Loucy (cell line): ENCODE results near the gene SURF6.

Experiments
- H2AFZ ChIP-seq: fragments of 200-600 bp; sonication (generic); 2 replicates; pipeline ENCODE4 v1.6.0; 2016; ENCODE audit warnings: antibody characterized with exemption, mild to moderate bottlenecking, low read length, moderate library complexity
- H3F3A ChIP-seq: fragments of 200-600 bp; 2 replicates; pipeline ENCODE4 v1.6.0; 2016; ENCODE audit warnings: antibody characterized with exemption, low read depth, mild to moderate bottlenecking
- H3K27me3 ChIP-seq: fragments of 200-600 bp; sonication (generic); 2 replicates; pipeline ENCODE4 v1.6.1; 2014; ENCODE audit warnings: low read length, mild to moderate bottlenecking; ENCODE audit not compliant: insufficient read depth, poor library complexity, severe bottlenecking
- H3K36me3 ChIP-seq: fragments of 200-600 bp; sonication (generic); 2 replicates; pipeline ENCODE4 v1.6.1; 2016; ENCODE audit warnings: low read length; ENCODE audit not compliant: insufficient read depth
- H3K4me1 ChIP-seq: fragments of 200-600 bp; sonication (generic); 2 replicates; pipeline ENCODE4 v1.5.1; 2014; ENCODE audit warnings: low read length, mild to moderate bottlenecking; ENCODE audit not compliant: insufficient read depth, poor library complexity, severe bottlenecking
- H3K4me2 ChIP-seq: fragments of 200-600 bp; sonication (generic); 2 replicates; pipeline ENCODE4 v1.6.0; 2014; ENCODE audit warnings: antibody characterized with exemption, low read length, low read depth, mild to moderate bottlenecking; ENCODE audit not compliant: poor library complexity, severe bottlenecking
- H3K4me3 ChIP-seq: fragments of 200-600 bp; sonication (generic); 2 replicates; pipeline ENCODE4 v1.5.1; 2014; ENCODE audit warnings: low read length, mild to moderate bottlenecking, mixed read lengths; ENCODE audit not compliant: poor library complexity, severe bottlenecking
- H3K79me2 ChIP-seq: fragments of 200-600 bp; sonication (generic); 2 replicates; pipeline ENCODE4 v1.6.1; 2014; ENCODE audit warnings: low read length; ENCODE audit not compliant: insufficient read depth
- H3K9ac ChIP-seq: fragments of 200-600 bp; sonication (generic); 2 replicates; pipeline ENCODE4 v1.6.0; 2014; ENCODE audit warnings: mild to moderate bottlenecking, low read depth, low read length, moderate library complexity; ENCODE audit not compliant: poor library complexity, severe bottlenecking
- H3K9me2 ChIP-seq: fragments of 200-600 bp; sonication (generic); replicated peaks from 2 replicates; pipeline ENCODE4 v1.6.1; 2016; ENCODE audit warnings: low read depth, low read length, mixed read lengths
- H3K9me3 ChIP-seq: fragments of 200-600 bp; sonication (generic); 2 replicates; pipeline ENCODE4 v1.6.1; 2014; ENCODE audit warnings: mild to moderate bottlenecking, antibody characterized with exemption, low read length, low read depth; ENCODE audit not compliant: insufficient read depth
- H4K20me1 ChIP-seq: fragments of 200-600 bp; sonication (generic); 2 replicates; pipeline ENCODE4 v1.6.0; 2014; ENCODE audit warnings: antibody characterized with exemption, low read length, mild to moderate bottlenecking; ENCODE audit not compliant: insufficient read depth, poor library complexity, severe bottlenecking
- CTCF ChIP-seq: fragments of 200-600 bp; sonication (generic); conservative IDR thresholded peaks from 2 replicates; pipeline ENCODE4 v1.5.1; 2014; ENCODE audit warnings: mild to moderate bottlenecking, antibody characterized with exemption, low read length
- EZH2phosphoT487 ChIP-seq: fragments of 200-600 bp; IDR thresholded peaks from 2 replicates; pipeline ENCODE4 v1.6.1; 2018; ENCODE audit warnings: antibody characterized with exemption, mild to moderate bottlenecking, moderate library complexity, borderline replicate concordance

SURF6 gene

GRCh38 chr9:133355881-133356357, 19.9 kb upstream of the SURF6 start:
- Histone ChIP-seq H3K36me3 (peaks cover 35% of the 10 kb centered on the region), H3K9ac (peak overlapping the region; percentile 80), H3K79me2 (peaks cover 59% of the 10 kb centered on the region), H3K9me3 (no peaks in the 10 kb centered on the region), H3K27me3 (no peaks in the 10 kb centered on the region), H3K4me2 (peak overlapping the region; percentile 95), H2AFZ (no peak overlapping the region), H3F3A (peaks cover 9% of the 10 kb centered on the region; the same call in 1 of the 2 replicates), H4K20me1 (peaks cover 35% of the 10 kb centered on the region), H3K9me2 (no peaks in the 10 kb centered on the region), H3K4me3 (peak overlapping the region; percentile 94), H3K4me1 (peaks cover 8% of the 10 kb centered on the region)
- TF ChIP-seq CTCF (peak; percentile 17; the same call in 1 of the 2 replicates), EZH2phosphoT487 (no peak)

- Histone ChIP-seq H3K9ac (peak overlapping the region; percentile 80), H3K9me3 (no peaks in the 10 kb centered on the region), H3K9me2 (no peaks in the 10 kb centered on the region), H3K27me3 (no peaks in the 10 kb centered on the region), H3K79me2 (peaks cover 65% of the 10 kb centered on the region), H3K4me1 (peaks cover 14% of the 10 kb centered on the region), H3K4me3 (peak overlapping the region; percentile 94), H2AFZ (no peak overlapping the region), H3F3A (peaks cover 11% of the 10 kb centered on the region; the same call in 1 of the 2 replicates), H3K36me3 (peaks cover 36% of the 10 kb centered on the region), H3K4me2 (peak overlapping the region; percentile 95), H4K20me1 (peaks cover 41% of the 10 kb centered on the region)
- TF ChIP-seq CTCF (no peak), EZH2phosphoT487 (no peak)
Measured at GRCh38 chr9:133354766-133355165, 18.8 kb upstream of the SURF6 start.

GRCh38 chr9:133353548-133353947, 17.6 kb upstream of the SURF6 start:
- Histone ChIP-seq H3K9me3 (no peaks in the 10 kb centered on the region), H3F3A (peaks cover 11% of the 10 kb centered on the region; the same call in 1 of the 2 replicates), H3K27me3 (peaks cover 2% of the 10 kb centered on the region), H3K36me3 (peaks cover 38% of the 10 kb centered on the region), H4K20me1 (peaks cover 49% of the 10 kb centered on the region), H3K79me2 (peaks cover 71% of the 10 kb centered on the region), H3K9me2 (no peaks in the 10 kb centered on the region), H2AFZ (no peak overlapping the region), H3K4me3 (no peak overlapping the region), H3K4me2 (no peak overlapping the region), H3K9ac (no peak overlapping the region), H3K4me1 (peaks cover 23% of the 10 kb centered on the region)
- TF ChIP-seq EZH2phosphoT487 (no peak), CTCF (no peak)
